Ovary (tissue), 9 donors: ENCODE data around the gene ATAD3C. TPM values are rescaled to one million over a fixed set of nuclear protein-coding genes. Genes with fewer than 3 reads are reported as not detected.
"Not testable (repeated sequence)": the region's sequence is repeated elsewhere in the genome, so short reads cannot be mapped to it uniquely, and the experiment has no call there.

Experiments
- DNase-seq, 5 donors: peaks; one replicate each; pipeline ENCODE4 v3.0.0-alpha.2; 2019 to 2020
- H3K27ac ChIP-seq, 2 donors: fragments of 200-600 bp; one replicate each; pipeline versions ENCODE4 v1.5.1 to v1.8.0; 2019 to 2022
- H3K27me3 ChIP-seq: fragments of 200-600 bp; one replicate; pipeline ENCODE4 v1.8.0; 2022
- H3K36me3 ChIP-seq: fragments of 200-600 bp; sonication (generic); one replicate; pipeline ENCODE4 v1.5.1; 2019
- H3K4me1 ChIP-seq: one replicate; pipeline ENCODE4 v1.8.1; 2013; ENCODE audit warnings: mild to moderate bottlenecking, moderate library complexity; ENCODE audit not compliant: insufficient read depth
- H3K4me3 ChIP-seq: fragments of 200-600 bp; sonication (generic); one replicate; pipeline ENCODE4 v1.5.1; 2017
- H3K9me3 ChIP-seq, 2 donors: fragments of 200-600 bp in 1 of 2; sonication (generic) in 1 of 2; one replicate each; pipeline versions ENCODE4 v1.5.1 to v1.8.1; 2013 to 2019; ENCODE audit warnings: mild to moderate bottlenecking in 1 of 2, moderate library complexity in 1 of 2
- CTCF ChIP-seq, 3 donors: fragments of 450-650 bp in 2 of 3; fragments of 200-600 bp in 1 of 3; IDR thresholded peaks; one replicate each; pipeline versions ENCODE4 v1.5.1 to v1.8.0; 2016 to 2022; ENCODE audit warnings: antibody characterized with exemption in 3 of 3, mild to moderate bottlenecking in 1 of 3
- EP300 ChIP-seq: sonication (generic); formaldehyde crosslinking; IDR thresholded peaks from one replicate; pipeline ENCODE4 v1.6.1; 2017; ENCODE audit warnings: antibody characterized with exemption
- POLR2A ChIP-seq: fragments of 450-650 bp; IDR thresholded peaks from one replicate; pipeline ENCODE4 v1.6.1; 2017; ENCODE audit warnings: antibody characterized with exemption, mild to moderate bottlenecking, moderate library complexity
- WGBS, 3 donors: extraction: QIAGEN DNeasy Blood & Tissue Kit in 1 of 3; methylation state at CpG; one replicate each; pipeline versions ENCODE4 v1.1.5 to v1.1.7; 2013 to 2017; 5-methylcytosine and 5-hydroxymethylcytosine counted together
- intact Hi-C, 4 donors: fragments of 100-400 bp; cut with DNase I; formaldehyde crosslinking; loops; one replicate each; pipeline versions ENCODE4 v1.11.0 to v1.15.1; 2022 to 2023
- polyA plus RNA-seq, 2 donors: library from polyadenylated mRNA; stranded (reverse); fragments of 200-250 nt in 1 of 2; fragments of 350-450 nt in 1 of 2; fragmentation: Illumina TruSeq in 1 of 2; extraction: RNeasy Lipid Tissue Mini Kit (QIAGEN cat#74804) in 1 of 2; gene quantifications; one replicate each; pipeline ENCODE4 v1.2.3, GENCODE V29; 2013 to 2014
- total RNA-seq, 7 donors: library from RNA; depleted of rRNA in 2 of 7; stranded (reverse); fragments of >200 nt in 2 of 7; fragmentation: NEBNext Ultra II Directional in 3 of 7; extraction: Animal tissue kit (Norgen Biotek cat#: 25700) in 3 of 7; gene quantifications; one replicate each; pipeline versions ENCODE4 v1.1.0 to v1.2.4, GENCODE V29; 2016 to 2023
- donor health status: DM: no; HTN: no; CAD: no; lungs with moderate emphysema.
- donor health status: DM: no; HTN: no; CAD: no.
- donor health status: Bipolar disorder and iron deficiency.
- donor health status: DM: yes; HTN: yes; CAD: no.
- donor health status: DM: no; HTN: no; CAD: no.
- donor health status: DM: yes; HTN: yes; CAD: no.

The ATAD3C gene
- total and polyA plus RNA-seq, 9 donors = 0.53 to 5.3 (median 3.6) TPM

- WGBS, 3 donors = 96 to 99% (median 98%) methylated on average over 10 of the region's 10 CpGs
- intact Hi-C loops = no loop called here
These were observed 42.1 kb downstream of the ATAD3C start for GRCh38 chr1:1491601-1492000.

GRCh38 chr1:1494311-1494710 lies 44.8 kb downstream of the ATAD3C start:
- H3K4me3 ChIP-seq, intact Hi-C loops, H3K9me3 ChIP-seq, H3K27ac ChIP-seq, DNase-seq, H3K36me3 ChIP-seq, H3K27me3 ChIP-seq, H3K4me1 ChIP-seq: not testable (repeated sequence)
- WGBS, 3 donors = 94 to 97% (median 95%) methylated on average over 18 to 22 of the region's 22 CpGs

More at GRCh38 chr1:1491601-1492000, 42.1 kb downstream of the ATAD3C start:
- H3K4me3 ChIP-seq = no peak overlapping the region
- H3K36me3 ChIP-seq = no peaks in the 10 kb centered on the region
- DNase-seq = no peak
- H3K27me3 ChIP-seq = no peaks in the 10 kb centered on the region
- no peaks in the 10 kb centered on the region for H3K4me1 ChIP-seq
- peaks cover 0 to 3% of the 10 kb centered on the region in 2 donors for H3K9me3 ChIP-seq
- TF ChIP-seq EP300 (no peak), CTCF (IDR thresholded peaks at IDR 0.05) (no peak), POLR2A (no peak)
- H3K27ac ChIP-seq = no peak overlapping the region

DNA sequence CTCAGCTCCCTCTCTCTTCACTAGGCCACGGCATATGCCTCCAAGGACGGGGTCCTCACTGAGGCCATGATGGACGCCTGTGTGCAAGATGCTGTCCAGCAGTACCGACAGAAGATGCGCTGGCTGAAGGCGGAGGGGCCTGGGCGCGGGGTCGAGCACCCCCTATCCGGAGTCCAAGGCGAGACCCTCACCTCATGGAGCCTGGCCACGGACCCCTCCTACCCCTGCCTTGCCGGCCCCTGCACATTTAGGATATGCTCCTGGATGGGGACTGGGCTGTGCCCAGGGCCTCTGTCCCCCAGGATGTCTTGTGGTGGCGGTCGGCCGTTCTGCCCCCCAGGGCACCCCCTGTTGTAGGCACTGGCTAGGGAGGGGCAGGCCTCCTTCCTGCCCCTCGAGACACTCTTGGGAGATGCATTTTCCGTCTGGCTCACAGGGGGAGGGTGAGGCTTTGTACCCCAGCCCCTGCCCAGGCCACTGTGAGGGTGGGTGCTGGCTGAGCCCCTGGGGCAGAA lies 46.0 kb downstream of the ATAD3C start:
- H3K4me1 ChIP-seq, H3K4me3 ChIP-seq, DNase-seq, H3K36me3 ChIP-seq, H3K9me3 ChIP-seq, H3K27me3 ChIP-seq, intact Hi-C loops, H3K27ac ChIP-seq: not testable (repeated sequence)
- 85 to 86% (median 85%) methylated on average over 18 of the region's 18 CpGs for WGBS, 3 donors

DNA sequence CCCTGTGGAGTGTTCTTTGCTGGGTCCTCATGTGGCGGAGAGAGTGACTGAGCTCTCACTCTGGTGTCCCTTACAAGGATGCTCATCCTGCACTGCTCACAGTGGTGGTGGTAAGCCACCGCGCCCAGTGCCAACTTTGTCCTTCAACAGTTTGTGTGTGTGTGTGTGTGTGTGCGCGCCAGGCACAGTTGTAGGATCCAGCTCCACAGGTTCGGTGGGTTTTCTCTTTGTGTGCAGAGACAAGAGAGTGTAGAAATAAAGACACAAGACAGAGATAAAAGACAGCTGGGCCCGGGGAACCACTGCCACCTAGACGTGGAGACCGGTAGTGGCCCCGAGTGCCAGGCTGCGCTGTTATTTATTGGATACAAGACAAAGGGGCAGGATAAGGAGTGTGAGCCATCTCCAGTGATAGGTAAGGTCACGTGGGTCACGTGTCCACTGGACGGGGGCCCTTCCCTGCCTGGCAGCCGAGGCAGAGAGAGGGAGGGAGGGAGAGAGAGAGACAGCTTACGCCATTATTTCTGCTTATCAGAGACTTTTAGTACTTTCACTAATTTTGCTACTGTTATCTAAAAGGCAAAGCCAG lies 55.4 kb downstream of the ATAD3C start:
- H3K27me3 ChIP-seq, H3K4me3 ChIP-seq, H3K9me3 ChIP-seq, H3K4me1 ChIP-seq, H3K36me3 ChIP-seq: not testable (repeated sequence)
- 27 to 32% (median 32%) methylated on average over 16 of the region's 16 CpGs for WGBS, 3 donors
- DNase-seq = peak; percentile 64 to 82 (median 74)
- TF ChIP-seq CTCF (IDR thresholded peaks at IDR 0.05) = peak; percentile 14 to 71 (median 68)
- H3K27ac ChIP-seq = peak overlapping the region in 1 of 2 donors; percentile 63
- intact Hi-C loops = loop anchor here in 2 of 4 donors (10.0 kb wide), 2 partner anchors 130 to 190 kb away; partner anchors contain the start of gene AURKAIP1 (in 1 of the 2)

DNA sequence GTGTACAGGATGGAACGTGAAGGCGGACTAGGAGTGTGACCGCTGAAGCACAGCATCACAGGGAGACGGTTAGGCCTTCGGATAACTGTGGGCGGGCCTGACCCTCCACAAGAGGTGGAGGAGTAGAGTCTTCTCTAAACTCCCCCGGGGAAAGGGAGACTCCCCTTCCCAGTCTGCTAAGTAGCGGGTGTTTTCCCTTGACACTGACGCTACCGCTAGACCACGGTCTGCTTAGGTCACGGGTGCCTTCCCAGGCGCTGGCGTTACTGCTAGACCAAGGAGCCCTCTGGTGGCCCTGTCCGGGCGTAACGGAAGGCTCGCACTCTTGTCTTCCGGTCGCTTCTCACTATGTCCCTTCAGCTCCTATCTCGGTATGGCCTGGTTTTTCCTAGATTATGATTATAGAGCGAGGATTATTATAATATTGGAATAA lies 55.9 kb downstream of the ATAD3C start:
- H3K27ac ChIP-seq = peak overlapping the region in 1 of 2 donors; percentile 63
- not testable (repeated sequence) for H3K9me3 ChIP-seq, H3K4me1 ChIP-seq, H3K4me3 ChIP-seq, H3K36me3 ChIP-seq, H3K27me3 ChIP-seq
- intact Hi-C loops = loop anchor here in 2 of 4 donors (10.0 kb wide), 2 partner anchors 131 to 191 kb away; partner anchors contain the start of gene AURKAIP1 (in 1 of the 2)
- DNase-seq = peak; percentile 48 to 65 (median 56)
- WGBS, 3 donors = 2 to 3% (median 2%) methylated on average over 16 to 17 of the region's 22 CpGs
- TF ChIP-seq CTCF (IDR thresholded peaks at IDR 0.05) = peak; percentile 30 to 58 (median 44)

- H3K4me1 ChIP-seq, H3K4me3 ChIP-seq, H3K36me3 ChIP-seq, H3K9me3 ChIP-seq, DNase-seq, H3K27me3 ChIP-seq: not testable (repeated sequence)
- intact Hi-C loops = loop anchor here in 2 of 4 donors (10.0 kb wide), 2 partner anchors 131 to 191 kb away; partner anchors contain the start of gene AURKAIP1 (in 1 of the 2)
- H3K27ac ChIP-seq = peak overlapping the region in 1 of 2 donors; percentile 63
- 61 to 63% (median 62%) methylated on average over 5 of the region's 5 CpGs for WGBS, 3 donors
These were observed 56.3 kb downstream of the ATAD3C start for GRCh38 chr1:1505801-1506200.
